ENCODE results near the gene ST6GALNAC4. TPM values are rescaled to one million over a fixed set of nuclear protein-coding genes. Genes with fewer than 3 reads are reported as not detected.

The ST6GALNAC4 gene
- total and polyA plus RNA-seq, 3 donors from 2014 or later, result 10.3 to 24.7 (median 18.8) TPM

- H3K4me3 ChIP-seq, result no peak overlapping the region
- H3K27ac ChIP-seq, result peak overlapping the region; percentile 8 to 48
- intact Hi-C loops (cut with DNase I; ENCODE audit: low total_unique reads), result no loop called here
- peaks cover 55% of the 10 kb centered on the region for H3K4me1 ChIP-seq
- TF ChIP-seq POLR2A (IDR thresholded peaks at IDR 0.05), result no peak
- TF ChIP-seq CTCF (IDR thresholded peaks at IDR 0.05), result no peak
- no peaks in the 10 kb centered on the region for H3K27me3 ChIP-seq
- 88 to 91% methylated on average over 2 of the region's 2 CpGs for WGBS, 2 donors
- no peaks in the 10 kb centered on the region for H3K36me3 ChIP-seq (ENCODE audit: low read depth, missing control alignments)
- no peak for DNase-seq
- H3K9me3 ChIP-seq, result no peaks in the 10 kb centered on the region
These were observed 43.1 kb upstream of the ST6GALNAC4 start for GRCh38 chr9:127959841-127960409.

GRCh38 chr9:127959398-127959797, 42.6 kb upstream of the ST6GALNAC4 start:
- DNase-seq, result no peak
- intact Hi-C loops (cut with DNase I; ENCODE audit: low total_unique reads), result no loop called here
- no peaks in the 10 kb centered on the region for H3K36me3 ChIP-seq (ENCODE audit: low read depth, missing control alignments)
- 90 to 91% methylated on average over 4 of the region's 4 CpGs for WGBS, 2 donors
- no peak overlapping the region for H3K27ac ChIP-seq
- TF ChIP-seq CTCF (IDR thresholded peaks at IDR 0.05) (no peak), POLR2A (IDR thresholded peaks at IDR 0.05) (no peak)
- no peaks in the 10 kb centered on the region for H3K27me3 ChIP-seq
- H3K4me1 ChIP-seq, result peaks cover 55% of the 10 kb centered on the region
- no peak overlapping the region for H3K4me3 ChIP-seq
- no peaks in the 10 kb centered on the region for H3K9me3 ChIP-seq

- peaks cover 55% of the 10 kb centered on the region for H3K4me1 ChIP-seq
- no peaks in the 10 kb centered on the region for H3K9me3 ChIP-seq
- intact Hi-C loops (cut with DNase I; ENCODE audit: low total_unique reads), result no loop called here
- no peak for TF ChIP-seq POLR2A (IDR thresholded peaks at IDR 0.05)
- TF ChIP-seq CTCF (IDR thresholded peaks at IDR 0.05), result no peak
- H3K36me3 ChIP-seq (ENCODE audit: low read depth, missing control alignments), result no peaks in the 10 kb centered on the region
- H3K4me3 ChIP-seq, result no peak overlapping the region
- H3K27ac ChIP-seq, result no peak overlapping the region
- DNase-seq, result no peak
- no peaks in the 10 kb centered on the region for H3K27me3 ChIP-seq
- WGBS, 2 donors, result 97 to 100% methylated on average over 1 of the region's 1 CpG
These were observed 41.9 kb upstream of the ST6GALNAC4 start for GRCh38 chr9:127958728-127959127.

GRCh38 chr9:127955294-127956015, 38.6 kb upstream of the ST6GALNAC4 start:
- Histone ChIP-seq H3K9me3 (no peaks in the 10 kb centered on the region), H3K27me3 (no peaks in the 10 kb centered on the region), H3K27ac (peak overlapping the region; percentile 2 to 12), H3K36me3 (ENCODE audit: low read depth, missing control alignments) (no peaks in the 10 kb centered on the region), H3K4me3 (no peak overlapping the region), H3K4me1 (peaks cover 50% of the 10 kb centered on the region)
- peak; percentile 63 for DNase-seq
- TF ChIP-seq POLR2A (IDR thresholded peaks at IDR 0.05) (no peak), CTCF (IDR thresholded peaks at IDR 0.05) (peak in 2 of 3 experiments; percentile 20 to 43)
- 68 to 76% methylated on average over 10 to 12 of the region's 12 CpGs for WGBS, 2 donors
- intact Hi-C loops (cut with DNase I; ENCODE audit: low total_unique reads), result no loop called here
